Activated CD8-positive, alpha-beta memory T cell treated with anti-CD3 and anti-CD28 coated beads, Interleukin-2, amount 50 U/mL, for 24 hours (primary cell): ENCODE data around the gene DSTYK.
"Not testable (repeated sequence)": the region's sequence is repeated elsewhere in the genome, so short reads cannot be mapped to it uniquely, and the experiment has no call there.

ENCODE experiments used
- DNase-seq: peaks from one replicate; pipeline ENCODE4 v3.0.0-alpha.2; 2020; ENCODE audit errors: extremely low read depth

DSTYK gene

GRCh38 chr1:205170532-205171269, 40.8 kb downstream of the DSTYK start:
- DNase-seq, result no peak

GRCh38 chr1:205169248-205169647, 42.3 kb downstream of the DSTYK start:
- no peak for DNase-seq

GRCh38 chr1:205168291-205168690, 43.2 kb downstream of the DSTYK start:
- DNase-seq, result no peak

- no peak for DNase-seq
Measured at GRCh38 chr1:205162301-205162700, 49.2 kb downstream of the DSTYK start.

- DNase-seq, result no peak
Measured at GRCh38 chr1:205161076-205161475, 50.4 kb downstream of the DSTYK start.

- no peak for DNase-seq
Measured at GRCh38 chr1:205158048-205158616, 53.4 kb downstream of the DSTYK start.

- DNase-seq, result not testable (repeated sequence)
Measured at GRCh38 chr1:205155665-205156377, 55.7 kb downstream of the DSTYK start.

GRCh38 chr1:205152505-205152904, 59.0 kb downstream of the DSTYK start:
- no peak for DNase-seq

- no peak for DNase-seq
Measured at GRCh38 chr1:205150651-205151428, 60.7 kb downstream of the DSTYK start.

GRCh38 chr1:205147191-205147835, 64.2 kb downstream of the DSTYK start:
- DNase-seq, result no peak

GRCh38 chr1:205144751-205145150, 66.8 kb downstream of the DSTYK start:
- no peak for DNase-seq

GRCh38 chr1:205144046-205144720, 67.3 kb downstream of the DSTYK start:
- no peak for DNase-seq

GRCh38 chr1:205142102-205142469, 69.4 kb downstream of the DSTYK start:
- DNase-seq, result no peak

GRCh38 chr1:205141236-205142101, 70.0 kb downstream of the DSTYK start:
- DNase-seq, result peak; percentile 35

GRCh38 chr1:205140113-205140512, 71.4 kb downstream of the DSTYK start:
- DNase-seq, result no peak

- no peak for DNase-seq
Measured at GRCh38 chr1:205137901-205138300, 73.6 kb downstream of the DSTYK start.

- DNase-seq, result no peak
Measured at GRCh38 chr1:205133287-205133686, 78.2 kb downstream of the DSTYK start.

GRCh38 chr1:205129447-205130029, 82.0 kb downstream of the DSTYK start:
- DNase-seq, result no peak

- DNase-seq, result no peak
Measured at GRCh38 chr1:205128050-205128449, 83.5 kb downstream of the DSTYK start.

- DNase-seq, result no peak
Measured at GRCh38 chr1:205127646-205128045, 83.9 kb downstream of the DSTYK start.
